C1 segment of cervical spinal cord (tissue), 14 donors: ENCODE data around the gene NTRK1.

Source experiments
- DNase-seq, 14 donors: peaks; one replicate each; lab custom pipeline; 2025; lab: John Stamatoyannopoulos, UW

NTRK1 gene

DNA sequence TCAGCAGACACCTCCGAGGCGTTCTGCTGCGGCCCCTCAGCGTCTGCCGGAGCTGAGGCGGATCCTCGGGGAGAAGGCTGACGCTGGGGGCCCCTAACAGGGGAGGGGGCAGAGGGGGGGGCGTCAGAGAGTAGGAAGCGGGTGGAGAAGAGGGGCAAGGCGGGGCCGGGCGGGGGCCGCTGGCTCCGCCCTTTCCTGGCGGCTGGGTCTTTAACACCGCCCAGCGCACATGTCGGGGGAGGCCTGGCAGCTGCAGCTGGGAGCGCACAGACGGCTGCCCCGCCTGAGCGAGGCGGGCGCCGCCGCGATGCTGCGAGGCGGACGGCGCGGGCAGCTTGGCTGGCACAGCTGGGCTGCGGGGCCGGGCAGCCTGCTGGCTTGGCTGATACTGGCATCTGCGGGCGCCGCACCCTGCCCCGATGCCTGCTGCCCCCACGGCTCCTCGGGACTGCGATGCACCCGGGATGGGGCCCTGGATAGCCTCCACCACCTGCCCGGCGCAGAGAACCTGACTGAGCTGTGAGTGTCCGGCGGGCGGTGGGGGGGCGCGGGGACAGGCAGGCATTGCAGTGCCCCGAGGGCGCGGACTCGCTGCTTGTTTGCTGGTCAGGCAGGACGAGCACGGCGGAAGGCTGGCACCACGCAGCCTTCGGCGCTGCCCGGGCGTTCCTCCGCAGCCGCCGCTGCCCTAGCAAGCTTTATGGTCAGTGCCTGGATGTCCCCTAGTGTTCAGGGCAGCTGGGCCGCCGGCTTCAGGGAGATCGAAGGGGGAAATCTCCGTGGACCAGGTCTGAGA is at the start of gene NTRK1:
NTRK1 (plus strand) TSS at position 238 of the 796 bp plus-strand sequence; CDS start at position 308, 70 bp downstream.
- DNase-seq, result peak in 3 of 14 donors; percentile 18 to 22 (median 19)

DNA sequence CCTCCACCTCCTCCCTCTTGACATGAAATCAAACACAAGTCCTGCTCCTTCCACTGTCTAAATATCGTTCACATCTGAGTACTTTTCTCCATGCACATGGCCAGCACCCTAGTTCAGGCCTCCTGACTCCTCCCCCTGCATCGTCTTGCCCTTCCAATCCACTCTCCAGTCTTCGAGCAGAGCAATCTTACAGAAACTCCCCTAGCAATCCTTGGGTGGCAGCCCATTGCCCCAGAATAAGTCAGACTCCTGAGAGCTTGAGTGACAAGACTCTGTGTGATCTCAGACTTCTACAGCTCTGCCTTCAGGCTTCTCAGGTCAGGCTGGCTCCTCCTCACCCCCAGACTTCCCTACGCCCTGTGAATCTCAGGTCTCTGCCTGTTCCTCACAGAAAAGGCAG is 49.5 kb upstream of the NTRK1 start:
- no peak for DNase-seq

DNA sequence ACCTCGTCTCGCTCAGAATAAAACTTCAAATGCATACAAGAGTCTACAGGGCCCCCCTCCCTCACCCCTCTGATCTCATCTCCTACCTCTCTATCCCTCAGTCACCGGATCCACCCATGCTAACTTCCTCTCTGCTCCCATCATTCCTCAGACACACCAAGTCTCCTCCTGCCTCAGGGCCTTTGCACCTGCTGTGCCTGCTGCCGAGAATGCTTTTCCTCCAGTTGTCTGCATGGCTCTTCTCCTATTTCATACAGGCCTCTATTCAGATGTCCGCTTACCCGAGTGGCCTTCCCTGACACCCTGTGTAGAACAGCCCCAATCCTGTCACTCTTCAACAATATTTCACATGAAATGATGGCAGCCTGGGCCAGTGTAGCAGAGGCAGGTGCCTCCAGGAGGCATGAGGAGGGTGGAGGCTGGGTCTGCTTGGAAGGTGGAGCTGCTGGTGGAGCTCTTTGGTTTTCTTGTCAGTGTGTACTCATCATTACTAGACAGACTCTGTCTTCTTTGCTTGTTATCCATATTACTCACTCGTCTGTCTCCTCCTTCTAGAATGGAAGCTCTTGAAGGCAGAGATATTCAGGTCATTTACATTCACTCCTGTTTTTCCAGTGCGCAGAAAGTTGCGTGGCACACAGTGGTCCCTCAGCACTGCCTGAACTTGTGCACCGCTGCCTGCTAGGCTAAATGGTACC is 48.2 kb upstream of the NTRK1 start:
- no peak for DNase-seq

DNA sequence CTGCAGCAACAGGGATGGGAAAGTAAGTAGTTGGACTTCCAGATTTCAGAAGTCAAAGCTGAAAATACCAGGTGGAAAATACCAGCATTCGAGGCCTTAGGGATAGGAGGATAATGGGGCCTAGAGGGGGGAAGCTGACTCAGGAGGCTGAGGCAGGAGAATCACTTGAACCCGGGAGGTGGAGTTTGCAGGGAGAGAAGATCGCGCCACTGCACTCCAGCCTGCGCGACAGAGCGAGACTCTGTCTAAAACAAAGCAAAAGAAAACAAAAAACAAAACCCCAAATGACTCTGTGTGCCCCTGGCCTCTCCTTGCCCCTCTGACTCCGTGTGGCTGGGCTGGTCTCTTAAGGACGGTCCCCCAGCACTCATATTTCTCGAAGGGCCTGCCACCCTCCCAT is 47.4 kb upstream of the NTRK1 start:
- no peak for DNase-seq

DNA sequence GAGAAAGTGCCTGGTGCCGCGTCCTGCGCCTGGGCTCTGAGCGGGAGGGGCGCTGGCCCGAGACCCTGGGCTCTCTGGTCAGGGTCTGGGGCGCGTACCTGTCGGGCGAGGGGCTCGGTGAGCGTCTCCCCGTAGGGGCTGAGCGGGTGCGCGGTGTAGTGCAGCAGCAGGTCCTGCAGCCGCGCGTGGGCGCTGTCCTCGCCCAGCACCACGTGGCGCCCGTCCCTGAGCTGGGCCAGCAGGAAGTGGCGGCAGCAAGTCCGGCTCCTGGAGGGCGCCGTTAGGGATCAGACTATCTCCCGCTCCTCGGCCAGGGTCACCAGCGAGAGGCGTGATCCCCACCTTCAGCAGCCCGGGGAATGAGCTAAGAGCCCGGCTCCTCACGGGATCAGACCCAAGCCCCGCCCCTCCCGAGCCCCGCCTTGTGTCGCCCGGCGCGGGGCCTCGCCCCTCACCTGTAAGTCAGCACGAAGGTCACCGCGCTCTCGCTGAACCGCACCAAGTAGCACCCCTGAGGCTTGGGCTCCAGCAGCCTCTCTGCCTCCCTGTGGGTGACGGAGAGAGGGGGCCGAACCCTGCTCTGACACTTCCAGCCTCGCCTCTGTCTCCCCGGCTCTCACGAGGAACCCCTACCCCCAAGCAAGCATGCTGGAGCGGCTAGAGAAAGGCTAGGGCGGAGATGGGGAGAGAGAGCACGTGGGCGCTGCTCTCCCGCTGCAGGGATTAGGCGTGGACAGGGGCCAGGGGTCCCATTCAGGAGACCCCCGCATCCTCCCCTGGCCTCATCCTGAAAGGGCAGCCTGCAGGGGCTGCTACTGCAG is 46.7 kb upstream of the NTRK1 start:
- peak in 11 of 14 donors; percentile 11 to 68 (median 27) for DNase-seq

DNA sequence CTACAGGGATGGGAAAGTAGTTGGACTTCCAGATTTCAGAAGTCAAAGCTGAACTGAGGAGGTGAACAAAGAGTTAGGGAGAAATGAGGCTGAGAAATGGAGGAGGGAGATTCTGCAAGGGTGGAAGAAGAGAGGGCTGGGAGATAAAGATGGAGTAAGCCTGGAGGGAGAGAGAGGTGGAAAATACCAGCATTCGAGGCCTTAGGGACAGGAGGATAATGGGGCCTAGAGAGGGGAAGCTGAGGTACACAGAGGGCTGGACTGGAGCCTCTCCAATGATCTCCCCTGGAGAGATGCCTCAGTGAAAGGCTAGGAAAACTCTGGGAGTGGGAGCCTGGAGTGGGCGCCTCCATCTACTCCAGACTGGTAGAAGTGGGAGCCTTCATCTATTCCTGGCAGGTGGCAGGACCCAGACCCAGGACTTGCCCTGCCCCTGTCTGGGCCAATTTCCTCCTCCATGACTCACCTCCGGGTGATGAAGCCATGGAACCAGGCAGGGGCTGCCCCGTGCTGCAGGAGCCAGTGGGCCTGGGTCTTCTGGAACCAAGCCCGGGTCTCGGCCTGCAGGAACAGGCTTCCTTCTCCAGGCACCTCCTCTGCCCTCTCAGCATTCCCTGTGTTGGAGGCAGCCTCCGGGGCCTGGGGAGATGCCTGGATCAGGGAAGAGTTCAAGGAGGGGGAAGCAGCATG is 45.9 kb upstream of the NTRK1 start:
- no peak for DNase-seq

DNA sequence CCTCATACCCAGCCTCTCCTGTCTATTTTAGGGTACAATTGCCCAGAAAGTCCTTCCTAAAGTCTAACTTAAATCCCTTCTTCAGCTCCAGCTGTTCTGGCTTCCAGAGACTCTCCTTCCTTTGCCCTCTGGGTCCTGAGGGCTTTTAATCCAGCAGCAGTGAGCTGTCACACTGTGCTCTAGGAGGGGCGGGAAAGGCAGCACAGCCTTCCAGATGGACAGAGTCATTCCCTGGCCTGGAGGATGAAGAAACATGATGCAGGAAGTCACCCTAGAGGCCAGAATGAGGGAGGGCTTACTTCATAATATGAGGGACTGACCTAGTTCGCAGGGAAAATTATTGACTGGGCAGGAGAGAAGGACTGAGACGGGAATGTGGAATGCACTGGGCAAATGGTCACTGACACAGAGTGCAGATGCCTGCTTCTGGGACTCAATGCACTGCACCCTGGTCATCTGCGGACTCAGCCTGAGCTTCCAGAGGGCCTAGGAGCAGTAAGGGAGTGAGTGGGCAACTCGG is 45.3 kb upstream of the NTRK1 start:
- DNase-seq, result no peak

DNA sequence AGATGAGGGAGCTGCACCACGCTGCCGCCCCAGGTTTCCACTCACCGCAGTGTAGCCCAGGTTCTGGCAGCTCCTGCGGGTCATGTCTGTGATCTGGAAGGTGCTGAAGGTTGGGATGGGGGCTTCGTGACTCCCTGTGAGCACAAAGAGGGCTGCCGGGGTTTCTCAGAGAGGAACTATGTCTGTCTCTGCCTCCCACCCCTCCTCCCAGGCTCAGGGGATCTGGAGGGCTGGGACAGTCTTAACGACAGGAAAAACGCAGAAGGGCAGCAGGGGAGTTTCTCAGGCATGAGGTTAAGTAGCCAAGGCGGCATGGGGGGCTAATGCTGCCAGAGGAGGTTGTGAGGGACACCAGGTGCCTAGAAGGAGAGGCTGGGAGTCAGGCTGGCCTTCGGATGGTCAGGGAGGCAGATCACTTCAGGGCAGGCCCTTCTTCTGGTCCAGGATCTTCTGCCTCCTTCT is 44.7 kb upstream of the NTRK1 start:
- no peak for DNase-seq

DNA sequence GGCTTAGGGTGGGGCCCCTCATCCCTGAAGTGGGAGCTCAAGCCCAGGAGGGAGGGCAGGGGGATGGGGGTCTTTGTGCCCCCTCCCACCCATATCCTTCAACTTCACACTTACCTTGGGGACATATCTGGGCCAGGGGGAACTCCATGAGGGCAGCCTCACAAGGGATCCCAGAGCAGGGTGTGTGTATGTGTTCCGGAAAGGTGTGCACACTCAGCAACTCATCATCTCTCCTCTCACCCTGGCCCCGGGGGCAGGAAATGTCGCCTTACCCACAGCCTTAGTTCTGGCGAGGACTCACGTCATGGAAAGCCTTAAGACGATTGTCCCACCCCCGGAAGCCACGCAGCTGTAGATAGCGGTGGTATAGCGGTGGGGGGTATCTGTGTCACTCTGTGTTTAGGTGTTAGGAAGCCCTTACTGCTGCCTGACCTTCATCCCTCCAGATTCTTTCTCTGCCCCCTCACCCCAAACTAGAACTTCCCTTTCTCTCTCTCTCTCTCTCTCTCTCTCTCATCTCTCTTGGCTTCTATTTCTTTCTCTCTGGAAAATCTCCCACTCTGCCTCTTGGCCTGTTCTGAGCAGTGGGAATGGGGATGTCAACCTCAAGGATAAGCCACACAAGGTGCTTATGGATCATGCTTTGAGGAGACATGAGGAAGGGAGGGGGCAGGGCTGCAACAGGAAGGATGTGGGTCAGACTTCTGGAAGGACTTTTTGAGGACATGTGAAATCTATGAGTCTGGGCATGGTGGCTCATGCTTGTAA is 43.9 kb upstream of the NTRK1 start, which contains the start of gene SH2D2A:
SH2D2A (minus strand) TSS at position 288 of the 768 bp plus-strand sequence; CDS start at position 148, 140 bp downstream.
- DNase-seq, result no peak

DNA sequence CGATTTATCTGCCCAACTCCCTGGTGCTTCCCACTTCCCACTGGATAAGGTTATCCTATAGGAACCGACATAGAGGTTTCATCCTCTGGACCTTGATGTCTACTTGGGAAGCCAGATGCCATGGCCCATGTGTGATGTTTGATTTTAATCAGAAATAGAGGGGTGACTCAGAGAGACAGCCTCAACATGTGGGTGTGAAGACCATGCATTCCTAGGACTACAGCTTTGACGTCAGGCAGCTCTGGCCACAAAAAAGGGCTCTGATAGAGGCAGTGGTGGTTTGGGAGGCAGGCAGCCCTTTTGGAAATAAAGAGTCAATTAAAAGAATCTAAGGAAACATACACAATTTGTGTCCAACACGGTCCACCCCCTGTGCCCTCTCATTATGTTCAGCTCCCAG is 38.9 kb upstream of the NTRK1 start:
- no peak for DNase-seq

DNA sequence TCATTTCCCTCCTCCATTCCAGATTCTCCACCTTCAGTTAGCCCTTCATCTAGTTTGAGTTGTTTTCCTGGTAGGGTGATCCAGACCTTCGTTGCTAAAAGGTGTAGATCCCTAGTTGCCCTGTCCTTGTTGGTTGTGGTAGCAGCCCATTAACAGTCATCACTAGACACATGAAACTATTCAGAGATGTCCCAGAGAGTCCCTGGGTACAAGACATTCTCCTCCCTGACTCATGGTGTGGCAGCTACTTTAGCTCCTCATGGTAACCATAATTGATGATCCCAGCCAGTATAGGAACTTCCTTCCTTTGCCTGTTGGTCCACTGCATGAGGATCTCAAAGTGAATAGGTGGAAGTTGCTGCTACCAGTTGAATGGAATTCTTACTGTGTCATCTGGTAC is 38.0 kb upstream of the NTRK1 start:
- DNase-seq, result no peak

DNA sequence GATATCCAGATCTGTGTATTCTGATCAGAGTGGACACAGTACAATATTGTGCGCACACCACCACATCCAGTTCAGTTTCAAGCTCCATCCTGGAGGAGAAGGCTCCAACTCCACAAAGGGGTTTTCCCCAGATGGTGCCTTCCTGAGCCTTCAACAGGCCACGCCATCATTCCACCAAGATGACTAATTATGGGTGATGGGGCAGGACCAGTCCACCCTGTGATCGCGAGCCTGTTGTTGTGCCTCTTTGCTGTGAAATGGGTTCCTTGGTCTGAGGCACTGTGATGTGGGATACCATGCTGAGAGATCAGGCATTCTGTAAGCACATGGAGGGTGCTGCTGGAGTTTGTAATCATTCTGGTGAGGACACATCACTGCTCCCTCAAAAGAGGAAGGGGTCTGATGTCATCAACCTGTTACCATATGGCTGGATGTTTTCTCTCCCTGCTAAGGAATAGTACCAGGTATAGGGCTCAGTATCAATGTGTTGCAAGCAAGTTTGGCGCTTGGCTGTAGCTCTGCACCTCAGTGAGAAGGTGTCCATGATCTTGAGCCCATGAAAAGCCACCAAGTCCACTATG is 37.4 kb upstream of the NTRK1 start:
- no peak for DNase-seq

DNA sequence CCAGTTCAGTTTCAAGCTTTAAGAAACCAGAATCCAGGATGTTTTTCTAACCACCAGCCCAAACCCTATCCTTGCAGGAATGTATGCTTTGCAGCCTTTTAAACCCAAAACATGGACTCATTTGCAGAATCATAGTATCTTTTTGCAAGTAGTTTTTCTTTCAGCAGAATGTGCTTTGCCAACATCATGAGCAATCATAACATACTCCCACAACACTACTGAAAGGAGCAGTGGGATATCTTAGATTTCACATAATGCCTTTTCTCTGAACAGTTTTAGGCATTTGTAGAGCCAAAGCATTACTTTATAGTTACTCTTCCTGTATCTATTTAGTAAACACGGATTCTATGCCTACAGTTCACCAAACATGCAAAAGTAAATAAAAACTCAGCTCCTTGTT is 34.0 kb upstream of the NTRK1 start:
- no peak for DNase-seq

DNA sequence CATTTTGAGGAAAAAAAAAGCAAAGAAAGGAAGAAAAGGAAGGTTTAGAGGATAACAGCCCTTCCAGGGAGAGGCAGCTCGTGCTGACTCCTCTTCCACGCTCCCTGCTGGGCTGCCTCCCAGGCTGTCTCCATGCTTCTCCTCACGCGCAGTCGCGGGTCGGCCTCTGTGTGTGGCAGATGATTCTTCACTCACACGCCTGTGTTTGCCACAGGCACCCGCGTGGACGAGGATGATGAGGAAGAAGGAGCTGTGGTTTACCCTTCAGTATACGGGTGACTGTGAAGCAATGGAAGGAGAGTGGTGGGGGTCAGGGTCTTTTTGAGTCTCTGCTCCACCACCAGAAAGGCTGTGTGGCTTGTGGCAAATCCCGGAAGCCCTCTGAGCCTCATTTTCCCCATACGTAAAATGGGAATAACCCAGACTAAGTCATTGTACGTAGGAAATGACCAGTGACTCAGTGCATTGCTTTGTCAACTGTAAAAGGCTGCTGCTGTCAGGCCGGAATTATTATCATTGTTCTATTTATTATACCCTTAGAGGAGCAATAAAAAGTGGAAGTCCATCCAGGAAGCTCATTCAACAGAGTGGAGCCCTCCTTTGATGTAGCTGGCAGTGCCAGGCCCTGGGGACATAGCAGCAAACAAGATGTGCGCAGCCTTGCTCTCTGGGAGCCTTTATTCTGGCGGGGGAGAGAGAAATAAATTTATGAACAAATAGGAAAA is 32.1 kb upstream of the NTRK1 start:
- no peak for DNase-seq

DNA sequence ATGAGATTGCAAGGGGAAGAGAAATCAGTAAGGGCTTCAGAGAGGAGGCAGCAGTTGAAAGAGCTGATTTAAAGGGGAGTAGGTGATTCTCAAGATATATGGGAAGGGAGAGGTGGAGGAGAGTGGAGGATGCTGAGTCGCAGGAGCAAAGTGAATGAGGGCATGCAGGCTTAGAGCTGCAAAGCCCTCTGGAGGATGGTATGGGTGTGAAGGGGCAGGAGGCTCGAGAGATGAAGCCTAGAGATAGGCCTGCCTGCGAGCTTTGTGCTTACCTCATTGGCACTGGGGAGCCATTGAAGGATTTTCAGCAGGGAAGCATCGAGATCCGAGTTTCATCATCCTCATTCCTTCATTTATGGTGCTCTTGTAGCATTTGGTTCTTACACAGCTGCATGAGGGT is 28.2 kb upstream of the NTRK1 start:
- DNase-seq, result no peak

DNA sequence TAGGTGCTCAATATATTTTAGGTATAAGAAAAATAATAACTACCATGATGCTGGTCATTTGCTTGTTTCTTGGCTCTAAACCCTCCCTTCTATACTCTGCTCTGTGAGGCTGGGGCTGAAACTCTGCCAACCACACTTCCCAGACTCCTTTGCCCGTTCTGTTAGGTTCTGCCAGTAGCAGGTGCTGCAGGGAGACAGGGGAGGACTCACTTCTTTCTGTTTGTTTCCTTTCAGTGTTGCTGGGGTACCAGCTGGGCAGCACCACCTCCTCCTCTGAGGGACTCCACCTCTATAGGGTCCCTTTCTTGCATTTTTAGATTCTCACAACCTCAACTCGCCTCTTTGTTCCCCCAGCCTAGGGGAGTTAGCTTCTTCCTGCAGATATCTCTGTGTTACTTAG is 27.1 kb upstream of the NTRK1 start:
- DNase-seq, result no peak

DNA sequence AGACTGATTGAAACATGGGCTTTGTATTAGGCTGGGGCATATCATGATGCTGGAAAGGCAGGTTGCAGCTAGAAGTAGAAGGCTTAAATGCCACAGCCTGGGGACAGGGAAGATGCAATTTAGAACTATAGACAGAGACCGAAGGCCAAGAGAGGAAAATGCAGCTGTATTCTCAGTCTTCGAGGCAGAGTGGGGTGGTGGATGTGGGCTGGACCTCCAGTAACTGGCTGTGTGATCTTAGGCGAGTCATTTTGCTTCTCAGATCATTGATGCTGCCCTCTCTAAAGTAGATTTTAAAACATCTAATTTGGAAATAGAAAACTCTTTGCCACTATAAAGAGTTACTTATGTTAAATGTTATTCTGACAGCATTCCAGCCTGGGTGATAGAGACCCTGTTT is 26.3 kb upstream of the NTRK1 start:
- no peak for DNase-seq

DNA sequence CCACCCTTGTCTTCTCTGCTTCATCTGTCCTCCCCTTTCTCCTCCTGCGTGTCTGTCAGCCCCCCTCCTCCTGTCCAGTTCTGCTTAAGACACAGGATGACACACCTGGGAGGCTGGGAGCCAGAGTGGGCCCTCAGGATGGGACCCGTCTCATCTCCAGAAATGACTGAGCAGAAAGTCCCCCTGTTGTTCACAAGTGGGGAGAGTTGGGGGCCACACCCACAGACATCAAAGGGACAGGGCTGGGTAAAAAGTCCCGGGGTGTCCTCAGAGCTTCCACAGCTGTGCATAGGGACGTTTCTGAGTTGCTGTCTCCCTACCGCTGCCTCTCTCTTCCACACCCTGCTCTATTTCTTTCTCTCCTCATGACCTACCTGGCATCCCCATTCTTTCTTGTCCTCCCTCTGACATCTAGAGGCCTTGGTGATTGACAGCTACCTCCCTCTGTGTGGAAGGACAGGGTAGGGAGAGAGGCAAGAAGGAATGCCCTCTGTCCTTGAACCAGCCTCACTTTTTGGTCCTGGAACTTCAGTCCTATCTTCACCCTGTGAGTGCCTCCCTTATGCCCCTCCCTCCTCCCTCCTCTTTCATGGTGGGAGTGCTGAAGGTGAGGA is 24.5 kb upstream of the NTRK1 start:
- DNase-seq, result no peak

DNA sequence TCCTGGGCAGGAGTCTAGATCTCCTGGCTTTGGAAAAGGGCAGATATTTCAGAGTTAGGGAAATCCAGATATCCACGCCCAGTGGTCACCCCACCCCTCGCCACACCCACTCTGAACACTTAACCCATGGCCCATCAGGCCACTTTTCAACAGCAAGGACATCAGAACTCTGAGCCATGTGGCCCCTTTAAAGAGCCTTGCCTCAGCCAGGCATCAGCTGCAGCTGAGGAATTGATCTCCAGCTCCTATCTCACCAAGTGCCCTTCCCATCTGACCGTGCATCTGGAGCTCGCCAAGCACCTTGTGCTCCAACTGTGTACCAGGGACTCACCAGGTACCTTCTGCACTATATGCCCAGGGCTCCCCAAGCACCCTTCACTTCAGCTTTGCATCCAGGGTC is 23.8 kb upstream of the NTRK1 start:
- DNase-seq, result no peak
